OCI-LY3 (cell line): ENCODE measurements around the gene FAT1.

Experiments
- CTCF ChIP-seq: fragments of 200-600, 300-600 bp; sonication (generic); IDR thresholded peaks from 2 replicates; pipeline ENCODE4 v1.5.1; 2014; ENCODE audit warnings: antibody characterized with exemption, low read length, low read depth
- EZH2phosphoT487 ChIP-seq: fragments of 200-600 bp; shearing (Covaris generic); IDR thresholded peaks from 2 replicates; pipeline ENCODE4 v1.6.1; 2018; ENCODE audit warnings: antibody characterized with exemption, mixed run types, low read depth

GRCh38 chr4:186617921-186618320 is 105.7 kb downstream of the FAT1 start:
- TF ChIP-seq CTCF (no peak), EZH2phosphoT487 (no peak)
